H1 (cell line): Measurements from ENCODE around the gene B3GALT4. TPM values are rescaled to one million over a fixed set of nuclear protein-coding genes. Genes with fewer than 3 reads are reported as not detected.
A peak's percentile ranks its signal among the peaks of the same experiment; 100 is the strongest.

Experiments used
- CTCF ChIA-PET: fragments of 300-600 bp; sonication (Branson Sonifier 250); formaldehyde crosslinking; loops from one replicate; lab custom pipeline; 2021; ENCODE audit not compliant: partially characterized antibody; lab: Charles Lee
- POLR2A ChIA-PET: fragments of 300-600 bp; sonication (Branson Sonifier 250); formaldehyde crosslinking; loops from one replicate; lab custom pipeline; 2021; ENCODE audit warnings: inconsistent platforms; ENCODE audit not compliant: partially characterized antibody; lab: Charles Lee
- DNase-seq, 2 experiments: peaks; one replicate each; pipeline versions ENCODE4 v3.0.0 to v3.0.0-alpha.2; 2010 to 2022; ENCODE audit warnings: low spot score in 2 of 2, low read depth in 1 of 2, mixed read lengths in 1 of 2
- FAIRE-seq: peaks from 2 replicates; lab custom pipeline; 2011; peaks lifted over from hg19 to GRCh38; lab: Jason Lieb, UNC
- H2AFZ ChIP-seq: 2 replicates; pipeline ENCODE4 v1.8.1; 2012; ENCODE audit warnings: low read length, inconsistent platforms
- H2AK5ac ChIP-seq: 2 replicates; pipeline ENCODE4 v1.6.1; 2013; ENCODE audit warnings: low read depth, low read length
- H2BK120ac ChIP-seq: replicated peaks from 2 replicates; pipeline ENCODE3; 2013; ENCODE audit warnings: low read depth, low read length, inconsistent platforms
- H2BK12ac ChIP-seq: 2 replicates; pipeline ENCODE4 v1.6.1; 2013; ENCODE audit warnings: low read depth, low read length
- H2BK15ac ChIP-seq: 2 replicates; pipeline ENCODE4 v1.6.1; 2013; ENCODE audit warnings: low read length
- H2BK20ac ChIP-seq: 2 replicates; pipeline ENCODE4 v1.6.1; 2013; ENCODE audit warnings: low read length
- H2BK5ac ChIP-seq: 2 replicates; pipeline ENCODE4 v1.6.1; 2013; ENCODE audit warnings: low read depth, low read length
- H3K14ac ChIP-seq: 2 replicates; pipeline ENCODE4 v1.6.1; 2013; ENCODE audit warnings: inconsistent platforms; ENCODE audit not compliant: insufficient read length
- H3K18ac ChIP-seq: 2 replicates; pipeline ENCODE4 v1.6.1; 2013; ENCODE audit warnings: low read length; ENCODE audit errors: extremely low read depth
- H3K23ac ChIP-seq: 2 replicates; pipeline ENCODE4 v1.6.1; 2013; ENCODE audit warnings: inconsistent platforms; ENCODE audit not compliant: insufficient read length
- H3K23me2 ChIP-seq: 2 replicates; pipeline ENCODE4 v1.6.1; 2013; ENCODE audit warnings: low read depth, low read length
- H3K27ac ChIP-seq: 2 replicates; pipeline ENCODE4 v1.6.1; 2011; ENCODE audit warnings: low read depth, low read length, inconsistent platforms
- H3K27me3 ChIP-seq, 4 experiments: replicated peaks in 1 of 4; 1 replicate in 1 of 4; 2 replicates in 3 of 4; pipeline versions ENCODE4 v1.6.1 to v1.8.1; 2011 to 2013; ENCODE audit warnings: low read length in 3 of 4, mild to moderate bottlenecking in 3 of 4, inconsistent platforms in 2 of 4, mixed read lengths in 2 of 4, moderate library complexity in 1 of 4; ENCODE audit not compliant: control insufficient read depth in 3 of 4, insufficient read depth in 3 of 4; ENCODE audit errors: extremely low read depth in 1 of 4
- H3K36me3 ChIP-seq, 4 experiments: 2 replicates each; pipeline versions ENCODE4 v1.6.1 to v1.8.1; 2011 to 2013; ENCODE audit warnings: mild to moderate bottlenecking in 4 of 4, low read length in 3 of 4, moderate library complexity in 2 of 4, control low read depth in 1 of 4, inconsistent platforms in 1 of 4; ENCODE audit not compliant: insufficient read depth in 4 of 4, control insufficient read depth in 2 of 4
- H3K4ac ChIP-seq: replicated peaks from 2 replicates; pipeline ENCODE3; 2013; ENCODE audit warnings: low read length, low read depth, mixed read lengths, inconsistent platforms; ENCODE audit not compliant: insufficient read length
- H3K4me1 ChIP-seq, 4 experiments: replicated peaks in 1 of 4; 1 replicate in 1 of 4; 2 replicates in 3 of 4; pipeline versions ENCODE4 v1.6.1 to v1.8.1; 2011 to 2013; ENCODE audit warnings: low read length in 3 of 4, inconsistent platforms in 2 of 4, mixed read lengths in 1 of 4; ENCODE audit not compliant: insufficient read depth in 4 of 4, control insufficient read depth in 3 of 4
- H3K4me2 ChIP-seq, 2 experiments: 2 replicates each; pipeline versions ENCODE4 v1.6.1 to v1.8.1; 2011 to 2013; ENCODE audit warnings: low read depth in 2 of 2, low read length in 2 of 2, control low read depth in 1 of 2, inconsistent platforms in 1 of 2, mild to moderate bottlenecking in 1 of 2; ENCODE audit not compliant: insufficient read depth in 1 of 2
- H3K4me3 ChIP-seq, 4 experiments: fragments of 200-600, 300-600 bp in 1 of 4; sonication (generic), shearing (Covaris generic), sonication (Bioruptor Twin) in 1 of 4; 2 replicates each; pipeline versions ENCODE4 v1.5.1 to v1.8.1; 2011 to 2016; ENCODE audit warnings: low read length in 4 of 4, low read depth in 3 of 4, control low read depth in 2 of 4, inconsistent platforms in 2 of 4, mild to moderate bottlenecking in 2 of 4, mixed read lengths in 1 of 4, moderate library complexity in 1 of 4; ENCODE audit not compliant: insufficient read depth in 2 of 4; ENCODE audit errors: extremely low read depth in 1 of 4
- H3K56ac ChIP-seq: replicated peaks from 2 replicates; pipeline ENCODE3; 2013; ENCODE audit warnings: low read depth, mild to moderate bottlenecking, mixed read lengths, low read length, inconsistent platforms; ENCODE audit not compliant: insufficient read length
- H3K79me1 ChIP-seq: 2 replicates; pipeline ENCODE4 v1.6.1; 2013; ENCODE audit warnings: low read depth, low read length, control low read depth
- H3K79me2 ChIP-seq, 2 experiments: 2 replicates each; pipeline versions ENCODE4 v1.6.1 to v1.8.1; 2012 to 2013; ENCODE audit warnings: low read length in 2 of 2, mild to moderate bottlenecking in 2 of 2, inconsistent platforms in 1 of 2; ENCODE audit not compliant: insufficient read depth in 2 of 2, control insufficient read depth in 1 of 2
- H3K9ac ChIP-seq, 4 experiments: replicated peaks in 1 of 4; 1 replicate in 1 of 4; 2 replicates in 3 of 4; pipeline versions ENCODE4 v1.6.1 to v1.8.1; 2011 to 2013; ENCODE audit warnings: low read depth in 3 of 4, low read length in 3 of 4, control low read depth in 2 of 4, mild to moderate bottlenecking in 2 of 4, moderate library complexity in 2 of 4, inconsistent platforms in 1 of 4; ENCODE audit errors: extremely low read depth in 1 of 4
- H3K9me3 ChIP-seq, 2 experiments: 2 replicates each; pipeline versions ENCODE4 v1.6.1 to v1.8.1; 2012 to 2013; ENCODE audit warnings: mild to moderate bottlenecking in 2 of 2, moderate library complexity in 2 of 2, control low read depth in 1 of 2, inconsistent platforms in 1 of 2, low read depth in 1 of 2, low read length in 1 of 2, mixed read lengths in 1 of 2; ENCODE audit not compliant: insufficient read depth in 2 of 2
- H4K20me1 ChIP-seq, 2 experiments: replicated peaks in 1 of 2; 2 replicates each; pipeline versions ENCODE3 to v1.8.1; 2011 to 2013; ENCODE audit warnings: inconsistent platforms in 2 of 2, low read length in 2 of 2, mild to moderate bottlenecking in 1 of 2; ENCODE audit not compliant: insufficient read depth in 2 of 2, control insufficient read depth in 1 of 2
- H4K5ac ChIP-seq: 2 replicates; pipeline ENCODE4 v1.6.1; 2013; ENCODE audit warnings: low read length, low read depth, mixed read lengths, inconsistent platforms; ENCODE audit not compliant: insufficient read length
- H4K8ac ChIP-seq: 2 replicates; pipeline ENCODE4 v1.8.0; 2013; ENCODE audit warnings: mild to moderate bottlenecking, moderate library complexity, low read length, inconsistent platforms; ENCODE audit not compliant: insufficient read depth; ENCODE audit errors: extremely low read depth
- H4K91ac ChIP-seq: replicated peaks from 2 replicates; pipeline ENCODE3; 2013; ENCODE audit warnings: low read length, mixed read lengths, inconsistent platforms; ENCODE audit not compliant: insufficient read length
- CREB1 ChIP-seq: IDR thresholded peaks from 2 replicates; pipeline ENCODE4 v1.6.1; 2012; ENCODE audit warnings: inconsistent platforms
- CTCF ChIP-seq, 3 experiments: IDR thresholded peaks; 1 replicate in 2 of 3; 2 replicates in 1 of 3; pipeline versions ENCODE4 v1.5.1 to v1.6.1; 2011; ENCODE audit warnings: low read length in 3 of 3, mild to moderate bottlenecking in 3 of 3, inconsistent platforms in 2 of 3, low read depth in 1 of 3, moderate library complexity in 1 of 3; ENCODE audit not compliant: insufficient read depth in 1 of 3; ENCODE audit errors: control extremely low read depth in 1 of 3
- JUN ChIP-seq: IDR thresholded peaks from 2 replicates; pipeline ENCODE4 v1.6.1; 2011; ENCODE audit warnings: low read depth, mild to moderate bottlenecking, improper control_type of control experiment, low read length
- SP2 ChIP-seq: IDR thresholded peaks from 2 replicates; pipeline ENCODE4 v1.6.1; 2012; ENCODE audit warnings: mild to moderate bottlenecking, low read length, inconsistent platforms
- SUZ12 ChIP-seq: fragments of 200-600 bp; sonication (generic); IDR thresholded peaks from 2 replicates; pipeline ENCODE4 v1.6.1; 2012; ENCODE audit warnings: mild to moderate bottlenecking, inconsistent platforms, low read length, moderate library complexity, mixed read lengths
- YY1 ChIP-seq: IDR thresholded peaks from 2 replicates; pipeline ENCODE4 v1.6.1; 2011; ENCODE audit warnings: low read depth, mild to moderate bottlenecking, low read length
- WGBS, 2 experiments: shearing (Covaris generic) in 1 of 2; methylation state at CpG; one replicate each; pipeline versions ENCODE4 v1.1.6 to v1.1.7; 2013 to 2015; ENCODE audit warnings: low lambda C conversion rate in 2 of 2, mixed read lengths in 2 of 2, inconsistent platforms in 1 of 2, low coverage in 1 of 2, missing lambda C conversion rate in 1 of 2; ENCODE audit not compliant: insufficient replicate concordance in 2 of 2, insufficient coverage in 1 of 2, insufficient read length in 1 of 2; ENCODE audit errors: extremely low coverage in 1 of 2, missing lambda C conversion rate in 1 of 2; 5-methylcytosine and 5-hydroxymethylcytosine counted together
- polyA plus RNA-seq, 7 experiments: library from polyadenylated mRNA; depleted of rRNA in 3 of 7; stranded (reverse) in 5 of 7; unstranded in 2 of 7; fragments of >200 nt in 5 of 7; fragments of 200-250 nt in 2 of 7; gene quantifications; 1 replicate in 5 of 7; 2 replicates in 1 of 7; 4 replicates in 1 of 7; pipeline versions ENCODE4 v1.2.1 to v1.2.3, GENCODE V29; 2011 to 2013; ENCODE audit warnings: missing spikeins in 2 of 7, mixed read lengths in 2 of 7
- total RNA-seq: library from RNA; stranded (reverse); fragmentation: NEBNext Ultra II Directional; extraction: Animal tissue kit (Norgen Biotek cat#: 25700); gene quantifications from 2 replicates; pipeline ENCODE4 v1.2.1, GENCODE V29; 2021

Gene B3GALT4
- total and polyA plus RNA-seq, 2 of the 8 experiments (the other 6 are each of a cell fraction or from before 2014, with no cell fraction given), result 2.2 to 3.0 TPM

DNA sequence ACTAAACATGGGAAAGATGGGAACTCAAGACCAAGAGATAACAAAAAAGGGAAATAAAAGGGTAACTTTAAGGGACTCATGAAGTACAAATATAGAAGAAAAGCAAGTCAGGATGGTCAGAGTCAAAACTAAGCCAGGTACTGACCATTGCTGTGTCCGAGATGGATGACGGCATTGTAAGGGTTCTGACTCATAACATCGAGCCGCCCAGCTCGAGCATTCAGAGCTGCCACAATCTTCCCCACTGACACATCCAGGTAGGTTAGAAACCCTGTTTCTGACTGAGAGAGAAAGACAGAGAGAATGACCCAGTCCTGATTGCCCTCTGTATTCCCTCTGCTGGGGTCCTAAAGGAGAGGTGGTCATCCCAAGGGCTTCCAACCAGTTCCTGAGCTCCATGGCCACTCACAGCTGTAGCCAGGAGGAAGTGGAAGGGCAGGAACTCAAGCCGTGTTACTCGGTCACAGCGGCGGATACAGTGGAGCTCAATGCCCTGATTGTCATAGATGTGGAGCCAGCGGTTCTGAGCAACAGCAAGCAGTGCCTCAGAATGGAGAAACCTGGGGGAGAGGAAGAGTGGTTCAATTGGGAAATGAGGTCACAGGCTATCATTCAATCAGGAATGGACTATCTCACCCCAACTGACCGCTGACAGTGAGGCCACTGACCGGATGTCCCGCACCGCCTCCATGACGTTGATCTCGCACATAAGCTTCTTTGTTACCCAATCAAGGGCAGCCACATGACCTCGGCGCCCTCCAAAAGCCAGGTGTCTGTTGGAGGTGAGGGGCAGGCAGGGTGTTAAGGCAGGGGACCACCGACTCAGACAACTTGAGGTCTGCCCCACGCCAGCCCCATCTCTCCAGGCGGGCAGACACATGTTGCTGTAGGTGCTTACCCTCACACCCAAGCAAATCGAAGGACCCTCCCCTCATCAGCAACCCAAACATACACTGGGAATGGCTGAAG lies 10.3 kb downstream of the B3GALT4 start:
- H2BK20ac ChIP-seq, result no peak overlapping the region
- ChIA-PET CTCF (interaction anchor here (7.2 kb wide), 1 partner anchor 8 kb away, joined by 81 read pairs; the partner anchor contains the start of gene B3GALT4), POLR2A (interaction anchor here (6.5 to 16.7 kb wide), 3 partner anchors 8 to 17 kb away, joined by 70 to 337 read pairs (median 88); partner anchors contain the start of genes B3GALT4, RGL2, RPS18 and VPS52)
- no peak overlapping the region for H3K14ac ChIP-seq
- H2BK15ac ChIP-seq, result no peak overlapping the region
- FAIRE-seq, result no peak
- H2AFZ ChIP-seq, result no peak overlapping the region
- WGBS, 2 experiments, result 95% methylated on average over 21 of the region's 22 CpGs; no CpG with 5 or more reads in 1 of the 2 experiments
- no peak overlapping the region for H4K5ac ChIP-seq
- peaks cover 4 to 31% of the 10 kb centered on the region in 2 experiments; a peak in 3 of 4 replicates for H3K79me2 ChIP-seq
- H3K23ac ChIP-seq, result no peak overlapping the region
- no peak for DNase-seq
- H2BK12ac ChIP-seq, result no peak overlapping the region
- H4K91ac ChIP-seq, result no peak overlapping the region
- H2BK120ac ChIP-seq, result no peak overlapping the region
- H2BK5ac ChIP-seq, result no peak overlapping the region
- no peak overlapping the region for H4K8ac ChIP-seq
- peaks cover 8% of the 10 kb centered on the region; the same call in 1 of the 2 replicates for H3K79me1 ChIP-seq
- no peaks in the 10 kb centered on the region for H3K27me3 ChIP-seq
- peaks cover 14 to 33% (median 29%) of the 10 kb centered on the region in 4 experiments for H3K36me3 ChIP-seq
- no peak overlapping the region for H3K56ac ChIP-seq
- H3K9ac ChIP-seq, result peak overlapping the region in 1 of 4 experiments; percentile 14; a peak in 1 of 7 replicates
- H3K4me3 ChIP-seq, result no peak overlapping the region; a peak in 1 of 8 replicates
- H3K4me2 ChIP-seq, result peak overlapping the region in 1 of 2 experiments; percentile 76; a peak in 2 of 4 replicates
- no peak overlapping the region for H3K4ac ChIP-seq
- peaks cover 8% of the 10 kb centered on the region; the same call in 1 of the 2 replicates for H3K23me2 ChIP-seq
- peaks cover 0 to 2% of the 10 kb centered on the region in 2 experiments for H4K20me1 ChIP-seq
- H3K18ac ChIP-seq, result no peak overlapping the region
- H3K9me3 ChIP-seq, result no peaks in the 10 kb centered on the region; a peak in 1 of 4 replicates
- no peak overlapping the region for H3K27ac ChIP-seq
- peaks cover 0 to 11% (median 5%) of the 10 kb centered on the region in 4 experiments; a peak in 5 of 7 replicates for H3K4me1 ChIP-seq
- no peak overlapping the region for H2AK5ac ChIP-seq
- TF ChIP-seq YY1, result no peak
- no peak for TF ChIP-seq SP2
- TF ChIP-seq SUZ12, result no peak
- no peak for TF ChIP-seq CREB1
- no peak for TF ChIP-seq CTCF (IDR thresholded peaks at IDR 0.05; ENCODE audit: control extremely low read depth in 1 of 3, insufficient read depth in 1 of 3, low read depth in 1 of 3, low read length in 3 of 3)
- no peak for TF ChIP-seq JUN
